Measurements from ENCODE around the gene C1orf35.
A peak's percentile ranks its signal among the peaks of the same experiment; 100 is the strongest.

C1orf35 gene

DNA sequence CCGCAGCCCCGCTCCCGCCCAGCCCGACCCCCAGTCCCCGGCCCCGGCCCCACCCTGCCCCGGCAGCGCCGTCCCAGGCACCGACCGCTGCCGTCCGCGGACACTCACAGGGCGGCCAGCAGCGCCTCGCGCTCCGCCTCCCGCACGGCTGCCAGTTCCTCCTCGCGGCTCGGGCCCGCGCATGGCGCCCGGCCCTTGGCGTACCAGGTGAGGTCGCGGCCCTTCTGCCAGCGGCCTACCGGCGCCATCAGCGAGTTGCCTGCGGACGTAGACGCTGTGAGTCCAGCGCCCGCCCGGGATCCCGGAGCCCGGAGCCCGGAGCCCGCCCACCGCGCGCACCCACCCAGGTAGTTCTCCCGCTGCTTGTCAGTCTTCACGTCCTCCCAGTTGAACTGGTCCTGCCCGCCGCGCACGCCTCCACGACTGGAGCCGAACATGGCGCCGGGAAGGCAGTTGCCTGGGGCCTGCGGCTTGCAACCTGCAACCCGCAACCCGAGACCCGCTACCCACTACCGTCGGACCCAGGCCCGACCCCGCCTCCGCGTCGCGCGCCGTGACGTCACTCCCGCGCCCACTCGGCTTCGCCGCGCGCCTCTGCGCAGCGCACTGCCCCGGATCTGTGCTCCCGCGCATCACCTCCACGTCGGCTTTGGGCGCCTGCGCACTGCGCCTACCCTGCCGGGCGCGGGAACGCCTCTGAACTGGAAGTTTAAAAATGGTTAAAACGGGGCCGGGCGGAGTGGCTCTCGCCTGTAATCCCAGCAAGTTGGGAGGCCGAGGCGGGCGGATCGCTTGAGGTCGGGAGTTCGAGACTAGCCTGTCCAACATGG, at the start of gene C1orf35:
C1orf35 (minus strand) TSS at position 535 of the 830 bp plus-strand sequence; CDS start at position 437, 98 bp downstream.
- peak; percentile 87 for DNase-seq

GRCh38 chr1:228152918-228153258, 49.8 kb upstream of the C1orf35 start:
- no peak for DNase-seq

GRCh38 chr1:228152097-228152917, 49.2 kb upstream of the C1orf35 start:
- DNase-seq = no peak

GRCh38 chr1:228151180-228151925, 48.2 kb upstream of the C1orf35 start:
- DNase-seq = no peak

GRCh38 chr1:228150461-228151179, 47.5 kb upstream of the C1orf35 start:
- no peak for DNase-seq

GRCh38 chr1:228150120-228150460, 47.0 kb upstream of the C1orf35 start:
- no peak for DNase-seq

GRCh38 chr1:228149406-228150119, 46.4 kb upstream of the C1orf35 start, which contains the start of gene GJC2:
GJC2 (plus strand) TSS chr1:228149930; CDS start chr1:228157759, 7,829 bp downstream.
- no peak for DNase-seq

GRCh38 chr1:228148935-228149405, 45.8 kb upstream of the C1orf35 start:
- no peak for DNase-seq

DNA sequence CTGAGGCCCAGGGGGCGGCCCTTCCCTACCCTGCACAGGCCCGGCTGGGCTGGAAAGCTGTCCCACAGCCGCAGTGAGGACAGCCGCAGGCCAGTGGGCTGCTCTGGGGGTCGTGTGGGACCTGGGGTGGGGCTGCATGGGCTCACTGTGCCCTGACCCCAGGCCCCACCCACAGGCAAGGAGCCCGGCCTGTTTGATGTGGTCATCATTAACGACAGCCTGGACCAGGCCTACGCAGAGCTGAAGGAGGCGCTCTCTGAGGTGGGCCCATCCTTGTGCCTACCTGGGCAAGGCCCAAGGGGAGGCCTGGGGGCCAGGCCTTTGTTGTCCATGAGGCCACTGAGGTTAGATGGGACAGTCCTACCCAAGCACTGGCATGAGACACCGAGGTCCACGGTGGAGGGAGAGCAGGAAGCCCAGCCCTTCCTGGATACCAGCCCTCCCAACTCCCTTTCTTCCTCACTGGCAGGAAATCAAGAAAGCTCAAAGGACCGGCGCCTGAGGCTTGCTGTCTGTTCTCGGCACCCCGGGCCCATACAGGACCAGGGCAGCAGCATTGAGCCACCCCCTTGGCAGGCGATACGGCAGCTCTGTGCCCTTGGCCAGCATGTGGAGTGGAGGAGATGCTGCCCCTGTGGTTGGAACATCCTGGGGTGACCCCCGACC, 45.2 kb upstream of the C1orf35 start:
- DNase-seq = no peak

- no peak for DNase-seq
Observed at GRCh38 chr1:228147768-228148167, 44.6 kb upstream of the C1orf35 start.

GRCh38 chr1:228147151-228147693, 44.1 kb upstream of the C1orf35 start:
- DNase-seq = no peak

DNA sequence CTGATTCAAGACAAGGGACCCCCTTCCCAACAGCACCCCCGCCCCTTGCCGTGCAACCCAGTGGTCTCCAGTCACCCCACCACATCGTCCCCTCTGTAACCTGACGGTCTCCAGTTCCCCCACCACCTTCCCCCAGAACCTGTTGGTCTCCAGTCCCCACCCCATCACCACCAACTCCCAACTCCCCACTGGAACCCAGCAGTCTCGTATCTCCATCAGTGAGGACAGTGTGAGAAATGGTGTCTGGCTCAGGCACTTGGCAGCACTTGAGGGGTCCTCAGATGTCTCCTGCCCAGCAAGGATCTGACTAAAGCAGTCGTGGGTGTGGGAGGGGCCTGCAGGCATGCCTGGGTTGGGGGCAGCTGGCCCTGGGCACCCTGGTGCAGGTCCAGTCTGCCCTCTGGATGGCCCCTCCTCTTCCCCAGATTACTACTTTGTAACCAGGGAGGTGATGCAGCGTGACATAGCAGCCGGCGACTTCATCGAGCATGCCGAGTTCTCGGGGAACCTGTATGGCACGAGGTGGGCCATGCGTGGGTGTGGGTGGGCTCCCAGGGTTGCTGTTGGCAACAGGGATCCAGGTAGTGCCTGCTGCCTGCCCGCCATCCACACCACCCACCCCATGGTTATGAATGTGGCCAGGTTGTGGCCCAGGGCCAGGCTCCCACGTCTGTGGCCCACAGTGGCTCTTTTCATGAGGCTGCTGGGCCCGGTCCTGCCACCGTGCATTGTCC, 43.5 kb upstream of the C1orf35 start:
- DNase-seq = no peak

GRCh38 chr1:228145463-228146416, 42.6 kb upstream of the C1orf35 start:
- no peak for DNase-seq

DNA sequence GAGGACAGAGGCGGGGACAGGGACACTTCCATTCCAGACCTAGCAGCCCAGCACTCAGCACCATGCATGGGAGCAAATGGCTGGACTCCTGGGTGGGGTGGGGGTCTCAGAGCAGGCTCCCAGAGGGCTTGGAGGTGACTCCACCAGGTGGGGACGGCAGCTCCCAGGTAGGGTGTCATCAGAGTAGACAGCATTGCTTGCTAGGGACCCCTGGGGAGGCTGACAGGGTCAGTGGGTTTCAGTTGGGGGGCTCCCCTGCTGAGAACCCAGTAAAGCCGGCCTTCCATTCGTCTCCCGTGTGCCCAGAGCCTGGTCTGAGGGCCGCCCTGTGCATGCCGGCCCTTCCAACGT, 41.8 kb upstream of the C1orf35 start:
- DNase-seq = no peak

DNA sequence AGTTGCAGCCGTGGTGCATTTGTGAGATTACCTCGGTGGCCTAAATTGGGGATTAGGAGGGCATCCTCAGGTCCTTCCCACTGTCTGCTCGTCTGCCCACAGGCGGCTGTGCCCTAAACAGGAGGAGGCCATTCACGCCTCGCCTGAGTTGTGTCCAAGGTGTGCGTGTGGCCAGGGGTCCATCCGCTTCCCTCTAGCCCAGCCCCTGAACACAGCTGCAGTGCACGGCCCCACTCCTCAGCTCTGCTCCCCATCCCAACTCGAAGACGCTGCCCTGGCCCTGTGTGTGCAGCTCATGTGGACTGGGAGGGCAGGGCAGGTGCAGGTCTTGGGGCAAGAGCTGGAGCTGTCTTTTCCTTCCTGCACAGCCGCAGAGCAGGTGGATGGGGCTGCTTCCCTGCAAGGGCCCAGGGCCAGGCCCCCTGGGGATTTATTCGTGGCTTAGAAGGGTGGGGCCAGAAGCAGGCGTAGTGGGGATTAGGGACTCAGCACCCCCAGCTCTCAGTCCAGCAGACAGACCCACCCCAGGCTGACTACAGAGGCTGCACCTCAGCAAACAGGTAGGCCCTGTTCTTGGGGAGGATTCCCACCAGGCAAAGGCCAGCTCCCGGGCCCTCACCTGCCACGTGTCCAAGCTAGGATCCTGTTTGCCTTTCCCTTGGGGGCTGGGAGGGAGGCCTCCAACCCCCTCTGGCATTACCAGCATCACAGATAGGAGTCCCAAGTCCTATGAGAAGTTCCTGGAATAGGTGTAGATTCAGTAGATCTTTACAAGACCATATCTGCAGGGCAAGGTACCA, 41.3 kb upstream of the C1orf35 start:
- DNase-seq = no peak

GRCh38 chr1:228143480-228144192, 40.5 kb upstream of the C1orf35 start:
- DNase-seq = no peak

DNA sequence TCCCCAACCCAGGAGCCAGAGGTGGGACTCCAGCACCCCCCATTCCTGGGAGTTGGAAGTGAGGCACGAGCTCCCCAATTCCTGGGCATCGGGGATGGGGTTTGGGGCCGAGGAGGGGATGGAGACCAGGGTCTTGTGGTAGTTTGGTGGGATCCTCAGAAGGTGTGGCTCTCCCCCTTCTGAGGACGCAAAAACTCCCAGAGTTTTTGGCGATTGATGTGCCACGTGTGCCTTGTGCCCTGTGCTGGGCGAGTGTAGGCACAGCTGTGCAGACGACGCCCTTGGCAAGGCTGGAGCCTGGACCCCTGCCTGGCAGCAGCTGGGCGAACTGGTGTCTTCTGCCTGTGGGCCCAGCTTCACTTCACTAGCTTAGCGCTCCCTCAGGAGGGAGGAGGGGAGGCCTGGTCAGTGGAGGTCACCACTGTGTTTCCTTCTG, 39.6 kb upstream of the C1orf35 start:
- DNase-seq = no peak
